Fibroblast of skin of right quadriceps (primary cell): Measurements from ENCODE around the gene HDAC10.

Experiments used
- DNase-seq: peaks from one replicate; pipeline ENCODE4 v3.0.0-alpha.2; 2013

HDAC10 gene

DNA sequence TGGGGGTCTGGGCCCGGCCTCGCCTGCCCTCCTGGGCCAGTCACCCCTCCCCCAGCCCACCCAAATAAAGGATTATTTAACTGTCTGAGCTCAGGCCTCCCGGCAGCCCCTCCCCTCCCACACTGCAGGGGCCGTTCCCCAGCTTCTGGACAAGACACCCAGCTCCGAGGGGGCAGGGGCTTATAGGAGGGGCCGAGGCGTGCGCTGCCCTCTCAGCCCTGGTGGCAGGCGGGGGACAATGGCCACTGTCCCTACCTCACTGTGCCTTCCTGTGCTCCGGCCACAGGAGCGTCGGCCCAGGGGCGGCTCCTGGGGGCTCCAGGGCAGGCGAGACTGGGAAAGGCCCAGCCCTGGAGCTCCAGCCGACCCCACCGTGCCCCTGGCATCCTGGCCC is 52.4 kb downstream of the HDAC10 start:
- no peak for DNase-seq

DNA sequence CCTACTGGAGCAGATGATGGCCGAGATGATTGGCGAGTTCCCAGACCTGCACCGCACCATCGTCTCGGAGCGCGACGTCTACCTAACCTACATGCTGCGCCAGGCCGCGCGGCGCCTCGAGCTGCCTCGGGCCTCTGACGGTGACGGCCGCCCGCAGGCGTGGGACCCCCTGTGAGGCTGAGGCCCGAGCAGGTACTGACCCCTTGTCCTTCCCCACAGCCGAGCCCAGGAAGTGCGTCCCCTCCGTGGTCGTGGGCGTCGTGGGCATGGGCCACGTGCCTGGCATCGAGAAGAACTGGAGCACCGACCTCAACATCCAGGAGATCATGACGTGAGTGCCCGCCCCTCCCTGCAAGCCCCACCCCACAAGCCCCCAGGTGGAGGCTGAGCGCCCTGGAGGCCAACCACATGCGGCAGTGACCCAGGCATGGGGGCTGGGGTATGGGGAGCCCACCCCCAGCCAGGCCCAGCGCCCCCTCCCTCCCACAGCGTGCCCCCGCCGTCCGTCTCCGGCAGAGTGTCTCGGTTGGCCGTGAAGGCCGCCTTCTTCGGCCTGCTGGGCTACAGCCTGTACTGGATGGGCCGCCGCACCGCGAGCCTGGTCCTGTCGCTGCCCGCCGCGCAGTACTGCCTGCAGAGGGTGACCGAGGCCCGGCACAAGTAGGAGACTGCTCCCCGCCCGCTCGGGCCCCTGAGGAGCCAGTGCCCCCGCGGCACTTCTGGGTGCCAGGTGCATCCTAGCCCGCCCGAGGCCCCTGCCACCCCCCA is 53.0 kb downstream of the HDAC10 start:
- DNase-seq, result no peak

DNA sequence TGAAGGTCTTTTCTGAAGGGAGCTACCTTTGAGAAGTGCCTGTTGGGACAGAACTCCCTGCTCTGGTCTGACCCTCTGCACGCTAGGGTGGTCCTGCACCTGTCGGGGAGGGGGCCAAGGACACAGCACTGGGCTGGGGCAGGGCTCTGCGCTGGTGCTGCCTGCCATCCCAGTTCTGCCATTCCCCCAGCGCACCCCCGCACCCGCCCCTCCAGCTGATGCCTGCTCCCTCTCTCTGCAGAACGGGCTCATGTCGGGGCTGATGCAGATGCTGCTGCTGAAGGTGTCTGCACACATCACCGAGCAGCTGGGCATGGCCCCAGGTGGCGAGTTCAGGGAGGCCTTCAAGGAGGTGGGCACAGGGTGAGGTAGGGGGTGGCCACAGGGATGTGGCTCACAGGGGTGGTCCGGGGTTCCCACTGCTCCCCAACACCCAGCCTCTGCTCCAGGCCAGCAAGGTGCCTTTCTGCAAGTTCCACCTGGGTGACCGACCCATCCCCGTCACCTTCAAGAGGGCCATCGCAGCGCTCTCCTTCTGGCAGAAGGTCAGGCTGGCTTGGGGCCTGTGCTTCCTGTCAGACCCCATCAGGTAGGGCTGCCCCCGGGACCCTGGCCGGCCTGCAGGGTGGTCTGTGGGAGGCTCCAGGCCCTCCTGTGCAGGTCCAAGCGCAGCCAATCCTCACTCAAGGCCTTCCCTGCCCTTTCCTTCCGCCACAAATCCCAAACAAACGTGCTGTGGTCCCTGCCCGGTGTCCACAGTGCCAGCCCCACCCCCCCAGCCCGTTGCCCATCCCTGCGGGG is 53.9 kb downstream of the HDAC10 start:
- DNase-seq, result no peak

DNA sequence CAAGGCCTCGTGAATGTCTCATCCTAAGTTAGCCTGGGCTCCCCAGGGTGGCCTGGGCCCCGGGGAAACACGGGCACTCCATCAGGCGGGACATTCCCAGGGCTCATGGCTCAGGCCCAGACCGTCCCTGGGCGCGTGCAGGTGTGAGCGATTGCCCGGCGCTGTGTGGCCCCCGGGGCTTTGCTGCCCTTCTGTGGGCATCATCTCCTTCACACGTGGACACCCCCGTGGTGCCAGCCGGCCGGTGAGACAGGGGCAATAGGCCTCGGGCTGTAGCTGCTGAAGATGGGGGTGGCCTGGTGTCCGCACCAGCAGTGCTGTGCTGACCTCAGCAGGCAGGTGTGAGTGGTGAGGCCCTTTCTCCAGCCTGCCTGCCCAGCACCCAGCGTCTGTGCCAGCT is 54.8 kb downstream of the HDAC10 start:
- no peak for DNase-seq
